ENCODE measurements around the gene CNTRL. TPM values are rescaled to one million over a fixed set of nuclear protein-coding genes. Genes with fewer than 3 reads are reported as not detected.

The CNTRL gene
- polyA plus RNA-seq, 3 donors from 2014 or later, result 0.17 to 17.6 (median 7.6) TPM

- Mint-ChIP-seq H3K4me1 (no peaks in the 10 kb centered on the region), H3K9me3 (no peaks in the 10 kb centered on the region), H3K4me3 (no peak overlapping the region), H3K27ac (no peak overlapping the region), H3K27me3 (ENCODE audit: low read depth in 3 of 3) (peaks cover 0 to 1% (median 0%) of the 10 kb centered on the region in 3 donors), H3K36me3 (peaks cover 0 to 6% (median 0%) of the 10 kb centered on the region in 3 donors)
- no peak for DNase-seq
These were observed 21.2 kb upstream of the CNTRL start for GRCh38 chr9:121053544-121053943.

- Mint-ChIP-seq H3K9me3 (no peaks in the 10 kb centered on the region), H3K4me1 (no peaks in the 10 kb centered on the region), H3K4me3 (no peak overlapping the region), H3K27me3 (ENCODE audit: low read depth in 3 of 3) (peaks cover 0 to 1% (median 0%) of the 10 kb centered on the region in 3 donors), H3K27ac (no peak overlapping the region), H3K36me3 (peaks cover 0 to 6% (median 0%) of the 10 kb centered on the region in 3 donors)
- no peak for DNase-seq
These were observed 19.1 kb upstream of the CNTRL start for GRCh38 chr9:121055642-121056143.

- peaks cover 0 to 1% (median 0%) of the 10 kb centered on the region in 3 donors for H3K27me3 Mint-ChIP-seq (ENCODE audit: low read depth in 3 of 3)
- peaks cover 0 to 6% (median 0%) of the 10 kb centered on the region in 3 donors for H3K36me3 Mint-ChIP-seq
- no peaks in the 10 kb centered on the region for H3K9me3 Mint-ChIP-seq
- no peak overlapping the region for H3K4me3 Mint-ChIP-seq
- H3K27ac Mint-ChIP-seq, result no peak overlapping the region
- DNase-seq, result no peak
- no peaks in the 10 kb centered on the region for H3K4me1 Mint-ChIP-seq
These were observed 16.9 kb upstream of the CNTRL start for GRCh38 chr9:121057821-121058220.

GRCh38 chr9:121059513-121059912 lies 15.2 kb upstream of the CNTRL start:
- H3K27ac Mint-ChIP-seq, result no peak overlapping the region
- DNase-seq, result no peak
- peaks cover 0 to 6% (median 0%) of the 10 kb centered on the region in 3 donors for H3K36me3 Mint-ChIP-seq
- H3K4me3 Mint-ChIP-seq, result no peak overlapping the region
- no peaks in the 10 kb centered on the region for H3K4me1 Mint-ChIP-seq
- H3K9me3 Mint-ChIP-seq, result no peaks in the 10 kb centered on the region
- H3K27me3 Mint-ChIP-seq (ENCODE audit: low read depth in 3 of 3), result peaks cover 0 to 3% (median 0%) of the 10 kb centered on the region in 3 donors

GRCh38 chr9:121059998-121060636 lies 14.6 kb upstream of the CNTRL start:
- DNase-seq, result peak; percentile 38 to 61 (median 49)
- H3K9me3 Mint-ChIP-seq, result no peaks in the 10 kb centered on the region
- H3K27ac Mint-ChIP-seq, result no peak overlapping the region
- peaks cover 0 to 6% (median 0%) of the 10 kb centered on the region in 3 donors for H3K36me3 Mint-ChIP-seq
- H3K27me3 Mint-ChIP-seq (ENCODE audit: low read depth in 3 of 3), result peaks cover 0 to 3% (median 0%) of the 10 kb centered on the region in 3 donors
- no peaks in the 10 kb centered on the region for H3K4me1 Mint-ChIP-seq
- no peak overlapping the region for H3K4me3 Mint-ChIP-seq

GRCh38 chr9:121066850-121067249 lies 7.9 kb upstream of the CNTRL start:
- Mint-ChIP-seq H3K4me3 (no peak overlapping the region), H3K4me1 (peaks cover 4 to 6% of the 10 kb centered on the region in 2 donors), H3K9me3 (no peaks in the 10 kb centered on the region), H3K27ac (no peak overlapping the region), H3K27me3 (ENCODE audit: low read depth in 3 of 3) (peaks cover 0 to 7% (median 3%) of the 10 kb centered on the region in 3 donors), H3K36me3 (no peaks in the 10 kb centered on the region)
- DNase-seq, result no peak

- Mint-ChIP-seq H3K9me3 (no peaks in the 10 kb centered on the region), H3K36me3 (no peaks in the 10 kb centered on the region), H3K4me1 (peaks cover 10 to 11% of the 10 kb centered on the region in 2 donors), H3K4me3 (no peak overlapping the region), H3K27me3 (ENCODE audit: low read depth in 3 of 3) (peaks cover 0 to 7% (median 3%) of the 10 kb centered on the region in 3 donors), H3K27ac (no peak overlapping the region)
- no peak for DNase-seq
These were observed 7.1 kb upstream of the CNTRL start for GRCh38 chr9:121067640-121068039.

GRCh38 chr9:121069396-121069795 lies 5.4 kb upstream of the CNTRL start:
- H3K36me3 Mint-ChIP-seq, result no peaks in the 10 kb centered on the region
- no peak overlapping the region for H3K4me3 Mint-ChIP-seq
- peaks cover 0 to 1% (median 0%) of the 10 kb centered on the region in 6 donors for H3K9me3 Mint-ChIP-seq
- H3K27ac Mint-ChIP-seq, result no peak overlapping the region
- peaks cover 24 to 27% of the 10 kb centered on the region in 2 donors for H3K4me1 Mint-ChIP-seq
- DNase-seq, result no peak
- peaks cover 0 to 9% (median 0%) of the 10 kb centered on the region in 3 donors for H3K27me3 Mint-ChIP-seq (ENCODE audit: low read depth in 3 of 3)

GRCh38 chr9:121071370-121071755 lies 3.4 kb upstream of the CNTRL start:
- peak overlapping the region; percentile 93 to 98 (median 95) for H3K4me3 Mint-ChIP-seq
- H3K36me3 Mint-ChIP-seq, result no peaks in the 10 kb centered on the region
- no peak for DNase-seq
- peak overlapping the region; percentile 80 to 92 (median 88) for H3K27ac Mint-ChIP-seq
- peaks cover 0 to 1% (median 0%) of the 10 kb centered on the region in 6 donors for H3K9me3 Mint-ChIP-seq
- peaks cover 0 to 13% (median 0%) of the 10 kb centered on the region in 3 donors for H3K27me3 Mint-ChIP-seq (ENCODE audit: low read depth in 3 of 3)
- H3K4me1 Mint-ChIP-seq, result peaks cover 41 to 43% of the 10 kb centered on the region in 2 donors

- Mint-ChIP-seq H3K4me3 (peak overlapping the region; percentile 93 to 98 (median 95)), H3K27ac (peak overlapping the region; percentile 80 to 92 (median 88)), H3K4me1 (peaks cover 46 to 48% of the 10 kb centered on the region in 2 donors), H3K9me3 (peaks cover 0 to 1% (median 0%) of the 10 kb centered on the region in 6 donors), H3K36me3 (no peaks in the 10 kb centered on the region), H3K27me3 (ENCODE audit: low read depth in 3 of 3) (peaks cover 0 to 14% (median 0%) of the 10 kb centered on the region in 3 donors)
- peak in 2 of 3 donors; percentile 28 to 40 for DNase-seq
These were observed 2.9 kb upstream of the CNTRL start for GRCh38 chr9:121071756-121072421.

- DNase-seq, result no peak
- peaks cover 47 to 54% of the 10 kb centered on the region in 2 donors for H3K4me1 Mint-ChIP-seq
- H3K27ac Mint-ChIP-seq, result peak overlapping the region in 2 of 6 donors; percentile 53 to 87
- peaks cover 0 to 1% (median 0%) of the 10 kb centered on the region in 6 donors for H3K9me3 Mint-ChIP-seq
- no peaks in the 10 kb centered on the region for H3K36me3 Mint-ChIP-seq
- H3K27me3 Mint-ChIP-seq (ENCODE audit: low read depth in 3 of 3), result peaks cover 0 to 14% (median 0%) of the 10 kb centered on the region in 3 donors
- peak overlapping the region; percentile 49 to 100 (median 91) for H3K4me3 Mint-ChIP-seq
These were observed 1.7 kb upstream of the CNTRL start for GRCh38 chr9:121073038-121073437.

- H3K9me3 Mint-ChIP-seq, result peaks cover 0 to 1% (median 0%) of the 10 kb centered on the region in 6 donors
- H3K4me1 Mint-ChIP-seq, result peaks cover 47 to 54% of the 10 kb centered on the region in 2 donors
- H3K27ac Mint-ChIP-seq, result peak overlapping the region; percentile 83 to 99 (median 96)
These were observed 689 bp downstream of the CNTRL start for GRCh38 chr9:121075251-121076036.

GRCh38 chr9:121082075-121082474 lies 7.3 kb downstream of the CNTRL start:
- DNase-seq, result no peak
- H3K27ac Mint-ChIP-seq, result no peak overlapping the region
- H3K4me3 Mint-ChIP-seq, result no peak overlapping the region
- no peaks in the 10 kb centered on the region for H3K9me3 Mint-ChIP-seq
- H3K36me3 Mint-ChIP-seq, result peaks cover 2 to 24% (median 10%) of the 10 kb centered on the region in 3 donors
- H3K27me3 Mint-ChIP-seq (ENCODE audit: low read depth in 3 of 3), result no peaks in the 10 kb centered on the region
- peaks cover 0 to 9% of the 10 kb centered on the region in 2 donors for H3K4me1 Mint-ChIP-seq

More at GRCh38 chr9:121075251-121076036, 689 bp downstream of the CNTRL start:
- H3K27me3 Mint-ChIP-seq (ENCODE audit: low read depth in 3 of 3), result peaks cover 0 to 10% (median 0%) of the 10 kb centered on the region in 3 donors
- DNase-seq, result peak; percentile 19 to 29 (median 20)
- peak overlapping the region; percentile 91 to 100 (median 95) for H3K4me3 Mint-ChIP-seq
- peaks cover 0 to under 1% (median 0%) of the 10 kb centered on the region in 3 donors for H3K36me3 Mint-ChIP-seq

Measured in immature natural killer cell (primary cell).